Caco-2 (cell line): Measurements from ENCODE around the gene FAM169A. TPM values are rescaled to one million over a fixed set of nuclear protein-coding genes. Genes with fewer than 3 reads are reported as not detected.

ENCODE experiments used
- BruUV-seq: library from RNA; stranded (reverse); fragments of 400-500 nt; replicated peaks from 2 replicates; lab custom pipeline; 2021; lab: Mats Ljungman, UMichigan
- CTCF ChIA-PET: fragments of 300-600 bp; sonication (Branson Sonifier 250); formaldehyde crosslinking; loops from one replicate; lab custom pipeline; 2022; ENCODE audit warnings: antibody characterized with exemption; lab: Charles Lee
- POLR2A ChIA-PET: fragments of 300-600 bp; sonication (Branson Sonifier 250); formaldehyde crosslinking; loops from one replicate; lab custom pipeline; 2022; ENCODE audit warnings: antibody characterized with exemption; lab: Charles Lee
- DNase-seq, 2 experiments: peaks; one replicate each; pipeline versions ENCODE4 v3.0.0 to v3.0.0-alpha.2; 2020 to 2022
- H3K27me3 ChIP-seq: replicated peaks from 2 replicates; pipeline ENCODE4 v1.6.0; 2011; ENCODE audit warnings: low read length; ENCODE audit not compliant: control insufficient read depth, insufficient read depth
- H3K36me3 ChIP-seq: 2 replicates; pipeline ENCODE4 v1.5.1; 2011; ENCODE audit warnings: low read length; ENCODE audit not compliant: control insufficient read depth, insufficient read depth
- H3K4me1 ChIP-seq: fragments of 250-450 bp; sonication (Bioruptor Pico); 2 replicates; pipeline ENCODE4 v1.5.1; 2020; ENCODE audit warnings: mild to moderate bottlenecking
- H3K4me3 ChIP-seq: 2 replicates; pipeline ENCODE4 v1.5.1; 2011; ENCODE audit warnings: low read depth, mild to moderate bottlenecking, control low read depth, low read length
- H3K9me3 ChIP-seq: fragments of 250-450 bp; sonication (Bioruptor Pico); 2 replicates; pipeline ENCODE4 v1.5.1; 2020; ENCODE audit warnings: mild to moderate bottlenecking, moderate library complexity
- H3K27ac Mint-ChIP-seq: one replicate; pipeline ENCODE4 v1.8.0; 2022; ENCODE audit warnings: mixed read lengths; ENCODE audit not compliant: unreplicated experiment
- H3K27me3 Mint-ChIP-seq: one replicate; pipeline ENCODE4 v1.8.0; 2022; ENCODE audit warnings: mixed read lengths; ENCODE audit not compliant: insufficient read depth, unreplicated experiment
- H3K36me3 Mint-ChIP-seq: one replicate; pipeline ENCODE4 v1.8.0; 2022; ENCODE audit warnings: mild to moderate bottlenecking, mixed read lengths; ENCODE audit not compliant: insufficient read depth, unreplicated experiment
- H3K4me1 Mint-ChIP-seq: one replicate; pipeline ENCODE4 v1.8.0; 2022; ENCODE audit warnings: low read depth, mixed read lengths; ENCODE audit not compliant: unreplicated experiment
- H3K4me3 Mint-ChIP-seq: one replicate; pipeline ENCODE4 v1.8.0; 2022; ENCODE audit warnings: mild to moderate bottlenecking, moderate library complexity, mixed read lengths; ENCODE audit not compliant: unreplicated experiment
- H3K9me3 Mint-ChIP-seq: one replicate; pipeline ENCODE4 v1.8.0; 2022; ENCODE audit warnings: mixed read lengths; ENCODE audit not compliant: unreplicated experiment
- intact Hi-C: fragments of 100-400 bp; cut with micrococcal nuclease; formaldehyde crosslinking; loops from one replicate; pipeline ENCODE4 v1.10.0; 2022; ENCODE audit not compliant: unreplicated experiment
- total RNA-seq: library from RNA; stranded (reverse); gene quantifications from 2 replicates; pipeline ENCODE4 v1.2.3, GENCODE V29; 2022
- TF ChIP-seq, protein P1 (sequence below), 2 experiments: fragments of 200-600 bp in 1 of 2; IDR thresholded peaks; 1 replicate in 1 of 2; 2 replicates in 1 of 2; pipeline versions ENCODE4 v1.5.1 to v1.8.0; 2011 to 2022; ENCODE audit warnings: antibody characterized with exemption in 1 of 2, control low read depth in 1 of 2, inconsistent platforms in 1 of 2, low read depth in 1 of 2, low read length in 1 of 2, mild to moderate bottlenecking in 1 of 2, moderate library complexity in 1 of 2; ENCODE audit not compliant: insufficient read depth in 1 of 2, severe bottlenecking in 1 of 2, unreplicated experiment in 1 of 2

The FAM169A gene
- total RNA-seq, 1 experiment from 2014 or later = 14.4 TPM

DNA sequence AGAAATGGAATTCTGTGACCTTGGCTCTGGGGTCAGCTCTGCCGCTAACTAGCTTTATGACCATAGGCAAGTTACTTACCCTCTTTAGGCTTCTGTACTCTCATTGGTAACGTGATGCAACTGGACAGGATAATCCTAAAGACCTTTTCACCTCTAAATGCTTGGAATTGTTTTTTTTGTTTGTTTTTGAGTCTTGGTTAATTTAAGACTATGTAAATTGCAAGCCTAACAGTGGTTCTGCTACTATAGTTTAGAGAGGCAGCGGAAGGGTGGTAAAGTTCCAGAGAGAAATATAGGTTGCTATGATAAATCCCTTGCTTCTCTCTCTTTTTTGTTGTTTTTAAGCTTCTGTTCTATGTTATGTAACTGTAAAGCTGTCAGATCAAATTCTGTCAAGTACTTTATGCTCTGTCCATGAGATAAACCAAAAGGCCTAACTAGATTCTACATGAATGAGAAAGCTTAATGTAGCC is 17.6 kb downstream of the FAM169A start:
- Histone ChIP-seq H3K36me3 (no peaks in the 10 kb centered on the region), H3K4me1 (peaks cover 12% of the 10 kb centered on the region), H3K4me3 (no peak overlapping the region), H3K27me3 (no peaks in the 10 kb centered on the region), H3K9me3 (no peaks in the 10 kb centered on the region)
- Mint-ChIP-seq H3K36me3 (no peaks in the 10 kb centered on the region), H3K4me1 (peaks cover 15% of the 10 kb centered on the region), H3K4me3 (no peak overlapping the region), H3K9me3 (no peaks in the 10 kb centered on the region), H3K27ac (no peak overlapping the region), H3K27me3 (no peaks in the 10 kb centered on the region)
- TF ChIP-seq, protein P1, sequence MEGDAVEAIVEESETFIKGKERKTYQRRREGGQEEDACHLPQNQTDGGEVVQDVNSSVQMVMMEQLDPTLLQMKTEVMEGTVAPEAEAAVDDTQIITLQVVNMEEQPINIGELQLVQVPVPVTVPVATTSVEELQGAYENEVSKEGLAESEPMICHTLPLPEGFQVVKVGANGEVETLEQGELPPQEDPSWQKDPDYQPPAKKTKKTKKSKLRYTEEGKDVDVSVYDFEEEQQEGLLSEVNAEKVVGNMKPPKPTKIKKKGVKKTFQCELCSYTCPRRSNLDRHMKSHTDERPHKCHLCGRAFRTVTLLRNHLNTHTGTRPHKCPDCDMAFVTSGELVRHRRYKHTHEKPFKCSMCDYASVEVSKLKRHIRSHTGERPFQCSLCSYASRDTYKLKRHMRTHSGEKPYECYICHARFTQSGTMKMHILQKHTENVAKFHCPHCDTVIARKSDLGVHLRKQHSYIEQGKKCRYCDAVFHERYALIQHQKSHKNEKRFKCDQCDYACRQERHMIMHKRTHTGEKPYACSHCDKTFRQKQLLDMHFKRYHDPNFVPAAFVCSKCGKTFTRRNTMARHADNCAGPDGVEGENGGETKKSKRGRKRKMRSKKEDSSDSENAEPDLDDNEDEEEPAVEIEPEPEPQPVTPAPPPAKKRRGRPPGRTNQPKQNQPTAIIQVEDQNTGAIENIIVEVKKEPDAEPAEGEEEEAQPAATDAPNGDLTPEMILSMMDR (IDR thresholded peaks at IDR 0.05; ENCODE audit: insufficient read depth in 1 of 2, low read depth in 1 of 2, low read length in 1 of 2, severe bottlenecking in 1 of 2, unreplicated experiment in 1 of 2) = no peak
- DNase-seq = peak in 1 of 2 experiments; percentile 15
- CTCF ChIA-PET = no interaction called here
- POLR2A ChIA-PET = no interaction called here
- BruUV-seq = no TSS peak
- intact Hi-C loops = no loop called here

DNA sequence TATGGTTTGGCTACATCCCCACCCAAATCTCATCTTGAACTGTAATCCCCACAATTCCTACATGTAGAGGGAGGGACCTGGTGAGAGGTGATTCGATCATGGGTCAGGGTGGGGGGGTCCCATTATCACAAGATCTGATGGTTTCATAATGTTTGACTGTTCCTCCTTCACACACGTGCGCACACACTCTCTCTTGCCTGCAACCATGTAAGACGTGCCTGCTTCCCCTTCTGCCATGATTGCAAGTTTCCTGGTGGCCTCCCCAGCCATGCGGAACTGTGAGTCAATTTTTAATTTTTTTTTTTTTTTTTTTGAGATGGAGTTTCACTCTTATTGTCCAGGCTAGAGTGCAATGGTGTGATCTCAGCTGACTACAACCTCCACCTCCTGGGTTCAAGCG is 27.0 kb downstream of the FAM169A start:
- intact Hi-C loops = no loop called here
- no peak for DNase-seq
- Mint-ChIP-seq H3K4me1 (peaks cover 6% of the 10 kb centered on the region), H3K27me3 (no peaks in the 10 kb centered on the region), H3K4me3 (no peak overlapping the region), H3K27ac (no peak overlapping the region), H3K36me3 (peaks cover 11% of the 10 kb centered on the region), H3K9me3 (no peaks in the 10 kb centered on the region)
- POLR2A ChIA-PET = no interaction called here
- H3K4me3 ChIP-seq = no peak overlapping the region
- no peaks in the 10 kb centered on the region for H3K27me3 ChIP-seq
- no TSS peak for BruUV-seq
- CTCF ChIA-PET = no interaction called here
- no peaks in the 10 kb centered on the region for H3K36me3 ChIP-seq
- TF ChIP-seq, protein P1 (IDR thresholded peaks at IDR 0.05; ENCODE audit: insufficient read depth in 1 of 2, low read depth in 1 of 2, low read length in 1 of 2, severe bottlenecking in 1 of 2, unreplicated experiment in 1 of 2) = no peak
- H3K4me1 ChIP-seq = peaks cover 3% of the 10 kb centered on the region; the same call in 1 of the 2 replicates
- no peaks in the 10 kb centered on the region for H3K9me3 ChIP-seq

GRCh38 chr5:74838262-74838661 is 27.9 kb downstream of the FAM169A start:
- CTCF ChIA-PET = interaction anchor here (0.5 kb wide), 1 partner anchor 65 kb away, joined by 4 read pairs; no protein-coding TSS in a partner anchor

More at GRCh38 chr5:74838262-74838661, 27.9 kb downstream of the FAM169A start:
- H3K27ac Mint-ChIP-seq = no peak overlapping the region
- H3K4me1 ChIP-seq = peaks cover 12% of the 10 kb centered on the region; the same call in 1 of the 2 replicates
- no peak overlapping the region for H3K4me3 ChIP-seq
- DNase-seq = no peak
- TF ChIP-seq, protein P1 (IDR thresholded peaks at IDR 0.05; ENCODE audit: insufficient read depth in 1 of 2, low read depth in 1 of 2, low read length in 1 of 2, severe bottlenecking in 1 of 2, unreplicated experiment in 1 of 2) = no peak
- POLR2A ChIA-PET = no interaction called here
- H3K9me3 ChIP-seq = no peaks in the 10 kb centered on the region
- H3K4me3 Mint-ChIP-seq = no peak overlapping the region
- peaks cover 11% of the 10 kb centered on the region for H3K36me3 Mint-ChIP-seq
- peaks cover 16% of the 10 kb centered on the region for H3K4me1 Mint-ChIP-seq
- intact Hi-C loops = no loop called here
- no peaks in the 10 kb centered on the region for H3K36me3 ChIP-seq
- BruUV-seq = no TSS peak
- H3K27me3 ChIP-seq = no peaks in the 10 kb centered on the region
- H3K9me3 Mint-ChIP-seq = no peaks in the 10 kb centered on the region
- H3K27me3 Mint-ChIP-seq = no peaks in the 10 kb centered on the region
